Cardiac fibroblast (primary cell): ENCODE results near the gene ETS2.

Experiments used
- DNase-seq, 2 donors: peaks; one replicate each; pipeline versions ENCODE4 v3.0.0 to v3.0.0-alpha.2; 2010; ENCODE audit warnings: low read depth in 2 of 2
- H3K4me3 ChIP-seq, 2 donors: replicated peaks in 1 of 2; 1 replicate in 1 of 2; 2 replicates in 1 of 2; pipeline ENCODE4 v1.5.1; 2011; ENCODE audit warnings: low read depth in 2 of 2, low read length in 2 of 2, mild to moderate bottlenecking in 2 of 2, moderate library complexity in 1 of 2
- TF ChIP-seq, protein P1 (sequence below): IDR thresholded peaks from one replicate; pipeline ENCODE4 v1.5.1; 2011; ENCODE audit warnings: low read depth, mild to moderate bottlenecking, low read length, inconsistent platforms

Gene ETS2

DNA sequence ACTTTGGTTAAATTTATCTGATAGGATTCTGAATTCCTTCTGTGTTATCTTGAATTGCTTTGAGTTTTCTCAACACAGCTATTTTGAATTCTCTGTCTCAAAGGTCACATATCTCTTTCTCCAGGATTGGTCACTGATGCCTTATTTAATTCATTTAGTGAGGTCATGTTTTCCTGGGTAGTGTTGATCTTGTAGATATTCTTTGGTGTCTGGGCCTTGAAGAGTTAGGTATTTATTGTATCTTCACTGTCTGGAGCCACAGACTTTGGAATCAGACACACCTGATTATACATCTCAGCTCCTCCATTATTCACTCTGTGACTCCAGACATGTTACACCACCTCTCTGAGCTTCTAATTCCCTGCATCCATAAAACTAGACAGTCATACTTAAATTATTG is 34.2 kb upstream of the ETS2 start:
- TF ChIP-seq, protein P1, sequence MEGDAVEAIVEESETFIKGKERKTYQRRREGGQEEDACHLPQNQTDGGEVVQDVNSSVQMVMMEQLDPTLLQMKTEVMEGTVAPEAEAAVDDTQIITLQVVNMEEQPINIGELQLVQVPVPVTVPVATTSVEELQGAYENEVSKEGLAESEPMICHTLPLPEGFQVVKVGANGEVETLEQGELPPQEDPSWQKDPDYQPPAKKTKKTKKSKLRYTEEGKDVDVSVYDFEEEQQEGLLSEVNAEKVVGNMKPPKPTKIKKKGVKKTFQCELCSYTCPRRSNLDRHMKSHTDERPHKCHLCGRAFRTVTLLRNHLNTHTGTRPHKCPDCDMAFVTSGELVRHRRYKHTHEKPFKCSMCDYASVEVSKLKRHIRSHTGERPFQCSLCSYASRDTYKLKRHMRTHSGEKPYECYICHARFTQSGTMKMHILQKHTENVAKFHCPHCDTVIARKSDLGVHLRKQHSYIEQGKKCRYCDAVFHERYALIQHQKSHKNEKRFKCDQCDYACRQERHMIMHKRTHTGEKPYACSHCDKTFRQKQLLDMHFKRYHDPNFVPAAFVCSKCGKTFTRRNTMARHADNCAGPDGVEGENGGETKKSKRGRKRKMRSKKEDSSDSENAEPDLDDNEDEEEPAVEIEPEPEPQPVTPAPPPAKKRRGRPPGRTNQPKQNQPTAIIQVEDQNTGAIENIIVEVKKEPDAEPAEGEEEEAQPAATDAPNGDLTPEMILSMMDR = no peak
- no peak overlapping the region for H3K4me3 ChIP-seq
- no peak for DNase-seq

DNA sequence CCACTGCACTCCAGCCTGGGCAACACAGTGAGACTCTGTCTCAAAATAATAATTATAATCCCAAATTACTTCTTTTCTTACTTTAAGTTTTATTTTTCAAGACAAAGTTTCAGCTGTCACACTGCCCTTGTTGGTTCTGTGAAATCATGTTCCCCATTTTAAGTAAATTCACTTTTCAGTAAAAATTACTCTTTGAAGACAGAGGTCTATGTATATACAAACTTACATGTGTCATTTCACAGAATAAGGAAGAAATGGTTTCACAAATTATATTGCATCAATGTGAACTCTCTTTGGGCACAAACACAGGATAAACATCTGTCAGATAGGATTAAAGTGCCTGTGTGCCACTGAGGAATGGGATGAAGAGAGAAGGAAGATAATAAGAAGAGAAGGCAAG is 33.1 kb upstream of the ETS2 start:
- TF ChIP-seq, protein P1 = no peak
- no peak for DNase-seq
- no peak overlapping the region for H3K4me3 ChIP-seq

DNA sequence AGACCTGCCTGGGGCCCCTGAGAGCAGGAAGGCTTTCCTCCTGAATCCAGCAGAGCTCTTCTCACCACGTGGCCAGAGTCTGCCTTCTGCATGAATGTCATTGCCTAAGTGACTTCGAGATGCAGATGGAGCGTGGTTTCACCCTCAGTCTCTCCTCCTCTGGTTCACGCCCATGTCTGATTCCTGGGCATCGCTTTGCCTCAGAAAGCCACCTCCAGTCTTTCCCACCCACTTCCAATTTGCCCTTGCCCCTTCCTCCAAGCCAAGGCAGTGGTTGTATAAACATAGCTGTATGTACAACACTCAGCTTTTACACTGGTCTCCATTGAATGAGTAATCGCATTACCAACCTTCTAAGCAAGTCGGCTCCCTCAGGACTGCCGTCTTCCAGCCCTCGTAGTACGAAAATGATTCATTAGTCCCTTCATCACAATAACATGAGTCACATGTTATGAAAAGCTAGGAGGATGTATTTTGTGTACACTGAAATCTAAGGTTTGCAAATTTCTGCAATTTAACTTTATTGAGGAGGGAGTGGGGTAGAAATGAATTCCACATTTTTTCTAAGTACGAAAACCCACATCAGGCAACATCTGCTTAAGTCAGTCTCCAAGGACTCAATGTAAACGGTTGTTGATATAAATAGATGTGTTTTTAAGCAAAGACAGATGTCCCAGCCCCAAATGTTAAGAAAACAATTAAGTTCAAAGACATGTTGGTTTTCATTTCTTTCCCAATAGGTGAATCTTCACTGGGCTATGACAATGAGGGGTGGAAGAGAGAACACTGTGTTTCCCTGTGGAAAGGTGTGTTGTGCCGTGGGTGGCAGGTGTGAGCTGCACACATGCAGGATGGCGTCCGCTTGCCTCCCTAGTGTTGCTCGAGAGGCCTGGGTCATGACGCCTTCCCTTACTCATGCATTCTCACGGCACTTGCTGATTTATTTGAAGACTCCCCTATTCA is 32.3 kb upstream of the ETS2 start:
- TF ChIP-seq, protein P1 = no peak
- DNase-seq = peak; percentile 92 to 99
- H3K4me3 ChIP-seq = no peak overlapping the region

DNA sequence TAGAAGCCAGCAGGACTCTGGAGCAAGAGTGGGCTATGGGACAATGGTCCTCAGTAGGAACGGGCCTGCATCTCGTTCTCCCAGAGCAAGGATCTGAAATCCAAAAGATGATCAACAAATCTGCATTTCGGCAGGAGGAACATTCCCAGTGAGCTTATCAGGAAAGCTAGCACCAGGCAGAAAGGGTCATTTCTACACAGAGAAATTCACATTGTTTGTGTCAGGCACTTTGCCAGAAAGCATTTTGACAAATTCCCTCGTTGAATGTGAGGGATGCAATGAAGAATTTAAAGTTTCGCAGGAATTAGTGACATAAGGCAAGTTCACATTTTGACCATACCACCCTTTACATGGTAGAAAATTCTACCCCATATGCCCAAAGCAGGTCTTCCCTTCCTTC is 31.6 kb upstream of the ETS2 start:
- peak; percentile 40 to 75 for DNase-seq
- H3K4me3 ChIP-seq = no peak overlapping the region
- TF ChIP-seq, protein P1 = no peak

DNA sequence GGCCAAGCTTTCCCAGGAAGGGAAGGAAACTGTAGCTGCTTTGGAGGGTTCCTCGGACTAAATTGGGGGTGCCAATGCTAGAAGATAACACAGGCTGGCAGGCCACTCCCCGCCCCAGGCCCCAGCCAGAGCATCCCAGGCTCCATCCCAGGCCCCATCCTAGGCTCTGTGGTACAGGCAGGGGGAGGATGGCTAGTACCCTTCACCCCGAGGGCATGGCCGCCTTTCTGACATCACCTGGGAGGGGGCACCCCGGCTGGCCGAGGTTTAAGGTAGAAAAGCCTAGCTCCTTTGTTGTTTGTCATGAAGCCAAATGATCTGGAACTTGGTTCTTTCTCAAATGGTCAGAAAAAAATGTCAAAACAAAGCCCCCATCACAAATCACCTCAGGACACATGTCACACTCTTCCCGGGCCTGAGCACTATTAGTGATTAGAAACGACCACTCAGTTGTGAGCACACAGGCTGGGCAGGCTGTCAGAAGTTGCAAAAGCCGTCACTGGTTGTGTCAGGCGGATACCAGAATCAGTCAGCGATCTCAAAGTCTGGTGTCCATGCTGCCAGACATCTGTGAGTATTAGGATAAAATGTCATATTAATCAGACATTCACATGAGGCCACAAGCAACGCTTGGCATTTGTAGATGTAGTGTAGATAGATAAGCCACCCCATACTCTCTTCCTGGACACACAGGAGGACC is 31.0 kb upstream of the ETS2 start:
- no peak overlapping the region for H3K4me3 ChIP-seq
- TF ChIP-seq, protein P1 = no peak
- DNase-seq = no peak

DNA sequence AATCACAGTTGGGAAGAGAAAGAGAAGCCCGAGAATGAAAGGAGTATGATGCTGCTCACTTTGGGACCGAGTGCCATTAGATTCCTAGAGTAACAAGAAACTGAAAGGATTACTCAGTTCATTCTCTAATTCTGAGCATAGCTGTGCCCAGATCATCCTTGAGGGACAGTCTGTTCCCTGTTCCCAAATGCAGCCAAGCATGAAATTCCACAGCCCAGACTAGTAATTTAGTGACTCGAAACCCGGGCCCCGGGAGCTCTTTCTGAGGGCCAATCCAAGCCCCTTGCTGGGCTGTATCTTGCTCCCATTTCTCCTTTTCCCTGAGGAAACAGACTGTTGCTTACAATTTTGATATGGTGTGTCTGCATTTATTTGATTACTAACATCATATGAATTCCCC is 30.0 kb upstream of the ETS2 start:
- no peak for DNase-seq
- H3K4me3 ChIP-seq = no peak overlapping the region
- TF ChIP-seq, protein P1 = no peak
